ENCODE results near the gene TINCR. TPM values are rescaled to one million over a fixed set of nuclear protein-coding genes. Genes with fewer than 3 reads are reported as not detected.

The TINCR gene
- total and polyA plus RNA-seq, 4 donors = 0.05 to 0.08 TPM; not detected in 2

GRCh38 chr19:5593343-5594255 is 25.8 kb upstream of the TINCR start:
- Histone ChIP-seq H3K9me3 (ENCODE audit: control insufficient read depth in 4 of 4, low read length in 3 of 4) (no peaks in the 10 kb centered on the region), H3K36me3 (ENCODE audit: control insufficient read depth in 4 of 4, insufficient read depth in 3 of 4, low read depth in 1 of 4, low read length in 3 of 4) (peaks cover 37 to 97% (median 73%) of the 10 kb centered on the region in 4 donors), H3K9ac (ENCODE audit: low read depth in 1 of 2, low read length in 2 of 2) (no peak overlapping the region), H3K27ac (ENCODE audit: low read depth in 1 of 2, low read length in 2 of 2) (no peak overlapping the region), H3K4me1 (ENCODE audit: control insufficient read depth in 4 of 4, insufficient read depth in 4 of 4, low read length in 3 of 4) (peaks cover 0 to 11% (median 10%) of the 10 kb centered on the region in 4 donors), H3K27me3 (ENCODE audit: control insufficient read depth in 4 of 4, insufficient read depth in 4 of 4, low read length in 3 of 4) (no peaks in the 10 kb centered on the region), H3K4me3 (ENCODE audit: low read depth in 1 of 3, low read length in 3 of 3) (no peak overlapping the region)
- WGBS = 96% methylated on average over 67 of the region's 67 CpGs
- TF ChIP-seq YY1 (IDR thresholded peaks at IDR 0.05) (no peak), CTCF (IDR thresholded peaks at IDR 0.05; ENCODE audit: low read depth, low read length, missing input control) (no peak), TAF1 (conservative IDR thresholded peaks at IDR 0.05) (no peak), HNF4A (conservative IDR thresholded peaks at IDR 0.05) (no peak), RXRA (IDR thresholded peaks at IDR 0.05) (no peak), ZBTB33 (IDR thresholded peaks at IDR 0.05) (no peak)
- DNase-seq (ENCODE audit: low spot score) = no peak

- Histone ChIP-seq H3K9ac (ENCODE audit: low read depth in 1 of 2, low read length in 2 of 2) (no peak overlapping the region), H3K36me3 (ENCODE audit: control insufficient read depth in 4 of 4, insufficient read depth in 3 of 4, low read depth in 1 of 4, low read length in 3 of 4) (peaks cover 35 to 97% (median 73%) of the 10 kb centered on the region in 4 donors), H3K4me1 (ENCODE audit: control insufficient read depth in 4 of 4, insufficient read depth in 4 of 4, low read length in 3 of 4) (peaks cover 0 to 11% (median 10%) of the 10 kb centered on the region in 4 donors), H3K27ac (ENCODE audit: low read depth in 1 of 2, low read length in 2 of 2) (no peak overlapping the region), H3K9me3 (ENCODE audit: control insufficient read depth in 4 of 4, low read length in 3 of 4) (no peaks in the 10 kb centered on the region), H3K27me3 (ENCODE audit: control insufficient read depth in 4 of 4, insufficient read depth in 4 of 4, low read length in 3 of 4) (no peaks in the 10 kb centered on the region), H3K4me3 (ENCODE audit: low read depth in 1 of 3, low read length in 3 of 3) (no peak overlapping the region)
- no peak for TF ChIP-seq MAX (IDR thresholded peaks at IDR 0.05)
- WGBS = 95% methylated on average over 24 of the region's 24 CpGs
- no peak for DNase-seq (ENCODE audit: low spot score)
Measured at GRCh38 chr19:5592531-5593342, 25.0 kb upstream of the TINCR start.

- 86% methylated on average over 17 of the region's 17 CpGs for WGBS
- no peak for DNase-seq (ENCODE audit: low spot score)
- H3K27ac ChIP-seq (ENCODE audit: low read depth in 1 of 2, low read length in 2 of 2) = no peak overlapping the region
Measured at GRCh38 chr19:5591476-5591875, 23.7 kb upstream of the TINCR start.

More at GRCh38 chr19:5591476-5591875, 23.7 kb upstream of the TINCR start:
- Histone ChIP-seq H3K27me3 (ENCODE audit: control insufficient read depth in 4 of 4, insufficient read depth in 4 of 4, low read length in 3 of 4) (no peaks in the 10 kb centered on the region), H3K9me3 (ENCODE audit: control insufficient read depth in 4 of 4, low read length in 3 of 4) (no peaks in the 10 kb centered on the region), H3K36me3 (ENCODE audit: control insufficient read depth in 4 of 4, insufficient read depth in 3 of 4, low read depth in 1 of 4, low read length in 3 of 4) (peaks cover 33 to 96% (median 71%) of the 10 kb centered on the region in 4 donors), H3K9ac (ENCODE audit: low read depth in 1 of 2, low read length in 2 of 2) (no peak overlapping the region), H3K4me1 (ENCODE audit: control insufficient read depth in 4 of 4, insufficient read depth in 4 of 4, low read length in 3 of 4) (peaks cover 0 to 11% (median 10%) of the 10 kb centered on the region in 4 donors), H3K4me3 (ENCODE audit: low read depth in 1 of 3, low read length in 3 of 3) (no peak overlapping the region)
- no peak for TF ChIP-seq FOXA1 (IDR thresholded peaks at IDR 0.05)
- no peak for TF ChIP-seq SP1 (IDR thresholded peaks at IDR 0.05)
- no peak for TF ChIP-seq MAX (IDR thresholded peaks at IDR 0.05)
- no peak for TF ChIP-seq ZBTB33 (IDR thresholded peaks at IDR 0.05)
- no peak for TF ChIP-seq HNF4G (IDR thresholded peaks at IDR 0.05)

Measured in liver (tissue), 9 donors.